Measurements from ENCODE around the gene IL23A. TPM values are rescaled to one million over a fixed set of nuclear protein-coding genes. Genes with fewer than 3 reads are reported as not detected.

Gene IL23A
- total RNA-seq, 1 experiment from 2014 or later, result 5.3 TPM

Other genes with a start within 250 kb of the IL23A start
- 357 and 451 TPM in 2 replicates for gene PA2G4, start 234.3 kb upstream of the IL23A start, total RNA-seq (2014; rRNA removed; shearing (Covaris generic))
- 3,225 and 5,126 TPM in 2 replicates for gene RPL41, start 222.3 kb upstream of the IL23A start, total RNA-seq (2014; rRNA removed; shearing (Covaris generic))
- gene ZC3H10, start 220.6 kb upstream of the IL23A start, total RNA-seq (2014; rRNA removed; shearing (Covaris generic)), result 2.9 and 3.3 TPM in 2 replicates
- gene ESYT1, start 210.6 kb upstream of the IL23A start, total RNA-seq (2014; rRNA removed; shearing (Covaris generic)), result 108 and 114 TPM in 2 replicates
- 115 and 166 TPM in 2 replicates for gene MYL6B, start 186.3 kb upstream of the IL23A start, total RNA-seq (2014; rRNA removed; shearing (Covaris generic))
- gene MYL6, start 180.5 kb upstream of the IL23A start, total RNA-seq (2014; rRNA removed; shearing (Covaris generic)), result 1,669 and 1,953 TPM in 2 replicates
- 10.5 and 18.4 TPM in 2 replicates for gene SMARCC2, start 149.4 kb upstream of the IL23A start, total RNA-seq (2014; rRNA removed; shearing (Covaris generic))
- gene RNF41, start 117.0 kb upstream of the IL23A start, total RNA-seq (2014; rRNA removed; shearing (Covaris generic)), result 66.6 and 71.6 TPM in 2 replicates
- gene NABP2, start 114.5 kb upstream of the IL23A start, total RNA-seq (2014; rRNA removed; shearing (Covaris generic)), result 20.2 and 33.0 TPM in 2 replicates
- gene SLC39A5, start 108.8 kb upstream of the IL23A start, total RNA-seq (2014; rRNA removed; shearing (Covaris generic)), result not detected in 2 replicates
- 6.2 and 9.0 TPM in 2 replicates for gene ANKRD52, start 80.5 kb upstream of the IL23A start, total RNA-seq (2014; rRNA removed; shearing (Covaris generic))
- 22.3 and 24.2 TPM in 2 replicates for gene COQ10A, start 71.9 kb upstream of the IL23A start, total RNA-seq (2014; rRNA removed; shearing (Covaris generic))
- gene CS, start 38.6 kb upstream of the IL23A start, total RNA-seq (2014; rRNA removed; shearing (Covaris generic)), result 56.9 and 64.5 TPM in 2 replicates
- gene CNPY2, start 22.9 kb upstream of the IL23A start, total RNA-seq (2014; rRNA removed; shearing (Covaris generic)), result 153 and 218 TPM in 2 replicates
- 16.9 and 18.0 TPM in 2 replicates for gene PAN2, start 4.9 kb upstream of the IL23A start, total RNA-seq (2014; rRNA removed; shearing (Covaris generic))
- gene STAT2, start 21.2 kb downstream of the IL23A start, total RNA-seq (2014; rRNA removed; shearing (Covaris generic)), result 25.6 and 26.9 TPM in 2 replicates
- gene APOF, start 24.0 kb downstream of the IL23A start, total RNA-seq (2014; rRNA removed; shearing (Covaris generic)), result not detected in 2 replicates
- 33.3 and 37.4 TPM in 2 replicates for gene TIMELESS, start 110.5 kb downstream of the IL23A start, total RNA-seq (2014; rRNA removed; shearing (Covaris generic))
- not detected in 2 replicates for gene MIP, start 115.8 kb downstream of the IL23A start, total RNA-seq (2014; rRNA removed; shearing (Covaris generic))
- gene SPRYD4, start 129.7 kb downstream of the IL23A start, total RNA-seq (2014; rRNA removed; shearing (Covaris generic)), result 2.5 and 2.8 TPM in 2 replicates
- 0.12 and 1.2 TPM in 2 replicates for gene GLS2, start 149.3 kb downstream of the IL23A start, total RNA-seq (2014; rRNA removed; shearing (Covaris generic))
- 3.4 and 3.8 TPM in 2 replicates for gene RBMS2, start 182.9 kb downstream of the IL23A start, total RNA-seq (2014; rRNA removed; shearing (Covaris generic))

Data from G401 (cell line).